Measurements from ENCODE around the gene RXRA. TPM values are rescaled to one million over a fixed set of nuclear protein-coding genes. Genes with fewer than 3 reads are reported as not detected.
A peak's percentile ranks its signal among the peaks of the same experiment; 100 is the strongest.

RXRA gene
- total and polyA plus RNA-seq, 2 of the 4 experiments (the other 2 are of a cell fraction) = 7.5 to 17.9 TPM

DNA sequence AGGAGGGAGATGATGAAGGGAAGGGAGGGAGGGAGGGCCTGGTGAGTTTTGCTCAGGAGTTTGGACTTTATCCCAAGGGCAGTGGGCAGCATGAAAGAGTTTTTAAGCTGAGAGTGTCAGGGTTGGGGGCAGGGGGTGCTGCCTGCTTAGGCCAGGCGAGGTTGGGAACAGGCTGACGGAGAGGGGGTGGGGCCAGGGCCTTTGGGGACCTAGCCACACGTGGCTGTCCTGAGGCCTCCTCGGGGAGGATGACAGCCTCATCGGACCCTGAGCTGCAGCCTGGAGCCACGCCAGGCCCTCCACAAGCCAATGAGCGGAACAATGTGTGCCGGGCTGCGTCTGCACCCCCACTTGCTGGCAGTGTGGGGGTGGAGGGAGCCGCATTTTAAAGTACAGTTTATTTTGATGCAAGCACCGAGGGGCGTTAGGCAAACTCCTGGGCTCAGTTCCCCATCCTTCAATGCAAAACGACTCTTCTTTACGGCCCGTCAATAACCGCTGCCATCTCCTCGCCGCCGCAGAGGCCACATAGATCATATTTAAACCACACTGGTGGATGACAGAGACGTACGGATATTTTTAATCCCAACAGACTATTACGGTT lies 5.3 kb upstream of the RXRA start:
- in situ Hi-C loops (cut with MboI; ENCODE audit: low sequenced_read_pairs) = loop anchor here (5.0 kb wide), 1 partner anchor 154 kb away; no protein-coding TSS in a partner anchor
- WGBS, 2 experiments (ENCODE audit: extremely low coverage in 2 of 2, insufficient read length in 1 of 2) = 45% methylated on average over 13 of the region's 22 CpGs; no CpG with 5 or more reads in 1 of the 2 experiments

More for the DNA sequence above, 5.3 kb upstream of the RXRA start:
- Histone ChIP-seq H3K14ac (replicated peaks; ENCODE audit: low read depth, low read length) (no peak overlapping the region), H3K9me3 (ENCODE audit: control insufficient read depth, insufficient read depth, low read length) (no peaks in the 10 kb centered on the region), H3K9ac (ENCODE audit: low read depth, low read length) (no peak overlapping the region), H3K27me3 (ENCODE audit: control insufficient read depth, insufficient read depth, low read length) (no peaks in the 10 kb centered on the region), H4K20me1 (ENCODE audit: insufficient read depth, low read length) (no peaks in the 10 kb centered on the region), H4K91ac (ENCODE audit: insufficient read depth, low read depth, low read length) (0 out of 2 replicates have a peak overlapping the region, but pooled peaks have one; percentile 36), H2AK9ac (replicated peaks; ENCODE audit: low read depth, low read length, poor library complexity) (peak overlapping the region; percentile 58), H3K4me1 (ENCODE audit: control insufficient read depth, insufficient read depth, low read length) (peaks cover 48% of the 10 kb centered on the region), H2AFZ (replicated peaks; ENCODE audit: low read length, poor library complexity) (peak overlapping the region; percentile 72), H3K79me1 (ENCODE audit: low read depth in 1 of 2, low read length in 2 of 2) (no peaks in the 10 kb centered on the region), H3K23ac (ENCODE audit: low read depth, low read length) (no peak overlapping the region), H3K4me3 (ENCODE audit: insufficient read depth, low read depth, low read length) (no peak overlapping the region), H3K4ac (ENCODE audit: low read depth, low read length) (no peak overlapping the region; the same call in 1 of the 2 replicates), H2BK5ac (ENCODE audit: low read depth, low read length, poor library complexity, severe bottlenecking) (no peak overlapping the region), H2BK20ac (ENCODE audit: low read depth, low read length) (no peak overlapping the region), H2BK15ac (ENCODE audit: low read depth, low read length) (no peak overlapping the region), H3K36me3 (ENCODE audit: control insufficient read depth, insufficient read depth, low read length) (no peaks in the 10 kb centered on the region), H3K4me2 (ENCODE audit: low read depth, low read length) (no peak overlapping the region), H3K56ac (ENCODE audit: extremely low read depth, insufficient read depth, low read length) (no peak overlapping the region), H2AK5ac (ENCODE audit: low read depth, low read length) (peak overlapping the region; percentile 68; the same call in 1 of the 2 replicates), H4K5ac (ENCODE audit: low read depth, low read length) (no peak overlapping the region), H3K27ac (ENCODE audit: insufficient read depth, low read length) (no peak overlapping the region), H3K18ac (ENCODE audit: low read depth, low read length) (no peak overlapping the region), H2BK120ac (ENCODE audit: low read depth, low read length) (no peak overlapping the region), H3K9me1 (ENCODE audit: insufficient read depth, low read length) (peaks cover 16% of the 10 kb centered on the region), H4K8ac (ENCODE audit: low read depth in 2 of 2, low read length in 2 of 2) (no peak overlapping the region)
- ATAC-seq (ENCODE audit: low read depth) = no peak
- ChIA-PET CTCF (no interaction called here), POLR2A (ENCODE audit: unreplicated experiment) (no interaction called here)
- TF ChIP-seq MAFK (IDR thresholded peaks at IDR 0.05; ENCODE audit: low read depth, low read length) (no peak), RCOR1 (IDR thresholded peaks at IDR 0.05; ENCODE audit: insufficient replicate concordance, low read length) (no peak), MXI1 (IDR thresholded peaks at IDR 0.05; ENCODE audit: borderline replicate concordance, low read depth, low read length) (no peak), MAZ (IDR thresholded peaks at IDR 0.05; ENCODE audit: borderline replicate concordance, low read depth, low read length) (no peak), RFX5 (IDR thresholded peaks at IDR 0.05; ENCODE audit: low read depth, low read length) (no peak)
- no TSS peak for BruUV-seq (replicated peaks)
- dilution Hi-C loops (cut with HindIII; ENCODE audit: low sequenced_read_pairs, unreplicated experiment) (no loop called here), intact Hi-C loops (cut with micrococcal nuclease) (loop anchor here (10.0 kb wide), 1 partner anchor 256 kb away; the partner anchor contains the start of gene BRD3)
- no peak for DNase-seq
